MM.1S (cell line): ENCODE measurements around the gene TKTL1.

ENCODE experiments used
- DNase-seq: peaks from one replicate; pipeline ENCODE4 v3.0.0-alpha.2; 2015
- H2AFZ ChIP-seq: fragments of 300-600 bp; sonication (generic); 2 replicates; pipeline ENCODE4 v1.6.0; 2016; ENCODE audit warnings: antibody characterized with exemption, low read length
- H3F3A ChIP-seq: fragments of 300-600 bp; sonication (generic); 2 replicates; pipeline ENCODE4 v1.6.1; 2016; ENCODE audit warnings: mild to moderate bottlenecking, antibody characterized with exemption, low read length, moderate library complexity, mixed read lengths; ENCODE audit not compliant: insufficient read depth
- H3K27ac ChIP-seq: fragments of 300-600 bp; sonication (generic); 2 replicates; pipeline ENCODE4 v1.5.1; 2016; ENCODE audit warnings: mild to moderate bottlenecking, low read length
- H3K27me3 ChIP-seq: fragments of 300-600 bp; sonication (generic); replicated peaks from 2 replicates; pipeline ENCODE4 v1.6.0; 2016; ENCODE audit warnings: low read length; ENCODE audit not compliant: insufficient read depth
- H3K36me3 ChIP-seq: fragments of 300-600 bp; sonication (generic); replicated peaks from 2 replicates; pipeline ENCODE4 v1.6.1; 2016; ENCODE audit warnings: mild to moderate bottlenecking, low read length, mixed read lengths; ENCODE audit not compliant: insufficient read depth
- H3K4me1 ChIP-seq: fragments of 300-600 bp; sonication (generic); 2 replicates; pipeline ENCODE4 v1.6.1; 2016; ENCODE audit warnings: low read length, mixed read lengths
- H3K4me2 ChIP-seq: fragments of 300-600 bp; sonication (generic); 2 replicates; pipeline ENCODE4 v1.6.0; 2016; ENCODE audit warnings: low read depth, low read length
- H3K4me3 ChIP-seq: fragments of 300-600 bp; sonication (generic); 2 replicates; pipeline ENCODE4 v1.5.1; 2016; ENCODE audit warnings: low read length, mixed read lengths
- H3K79me2 ChIP-seq: fragments of 300-600 bp; sonication (generic); 2 replicates; pipeline ENCODE4 v1.6.1; 2016; ENCODE audit warnings: mixed run types, low read length, mixed read lengths
- H3K9ac ChIP-seq: fragments of 300-600 bp; sonication (generic); 2 replicates; pipeline ENCODE4 v1.6.1; 2016; ENCODE audit warnings: low read length, mixed read lengths
- H3K9me2 ChIP-seq: fragments of 300-600 bp; sonication (generic); replicated peaks from 2 replicates; pipeline ENCODE4 v1.6.1; 2016; ENCODE audit warnings: mild to moderate bottlenecking, low read length, mixed read lengths; ENCODE audit not compliant: insufficient read depth
- H3K9me3 ChIP-seq: fragments of 300-600 bp; sonication (generic); replicated peaks from 2 replicates; pipeline ENCODE4 v1.6.1; 2016; ENCODE audit warnings: mild to moderate bottlenecking, low read length, mixed read lengths; ENCODE audit not compliant: insufficient read depth
- H4K20me1 ChIP-seq: fragments of 300-600 bp; sonication (generic); 2 replicates; pipeline ENCODE4 v1.6.1; 2016; ENCODE audit warnings: mild to moderate bottlenecking, low read length, moderate library complexity, mixed read lengths; ENCODE audit not compliant: insufficient read depth
- EZH2 ChIP-seq: fragments of 300-600 bp; sonication (generic); optimal IDR thresholded peaks from 2 replicates; pipeline ENCODE3; 2017; ENCODE audit warnings: low read depth, mild to moderate bottlenecking, antibody characterized with exemption, low read length, mixed read lengths
- EZH2phosphoT487 ChIP-seq: fragments of 300-600 bp; sonication (generic); IDR thresholded peaks from 2 replicates; pipeline ENCODE4 v1.6.1; 2018; ENCODE audit warnings: antibody characterized with exemption, low read length
- TF ChIP-seq, protein P1 (sequence below): fragments of 300-600 bp; sonication (generic); IDR thresholded peaks from 2 replicates; pipeline ENCODE4 v1.5.1; 2016; ENCODE audit warnings: antibody characterized with exemption, low read length, mixed read lengths

Gene TKTL1

DNA sequence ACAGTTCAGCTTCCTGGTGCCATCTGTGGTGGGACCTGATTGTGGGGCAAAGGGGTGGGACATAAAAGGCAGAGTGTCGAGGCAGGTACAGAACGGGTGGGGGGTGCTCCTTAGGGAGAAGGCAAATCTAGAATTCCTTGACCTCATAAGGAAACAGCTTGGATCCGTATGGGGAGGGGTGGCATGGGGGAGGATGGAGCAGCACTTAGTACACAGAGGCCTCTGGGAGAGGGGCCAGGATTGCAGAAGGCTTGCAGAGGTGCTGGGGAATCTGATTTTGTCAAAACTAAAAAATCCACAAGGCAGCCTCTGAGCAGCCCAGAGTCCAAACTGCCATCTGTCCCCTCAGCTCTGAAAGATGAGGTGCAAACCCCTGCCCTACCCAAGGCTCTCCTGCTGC lies 81.2 kb downstream of the TKTL1 start:
- Histone ChIP-seq H3K9ac (no peak overlapping the region), H4K20me1 (no peaks in the 10 kb centered on the region), H3F3A (peaks cover 4% of the 10 kb centered on the region; the same call in 1 of the 2 replicates), H3K4me1 (peaks cover 8% of the 10 kb centered on the region; the same call in 1 of the 2 replicates), H3K9me3 (no peaks in the 10 kb centered on the region), H3K27ac (no peak overlapping the region), H3K36me3 (no peaks in the 10 kb centered on the region), H3K79me2 (peaks cover 19% of the 10 kb centered on the region), H2AFZ (no peak overlapping the region), H3K4me2 (no peak overlapping the region), H3K4me3 (no peak overlapping the region), H3K9me2 (no peaks in the 10 kb centered on the region), H3K27me3 (no peaks in the 10 kb centered on the region)
- no peak for DNase-seq
- no peak for TF ChIP-seq EZH2phosphoT487
- TF ChIP-seq, protein P1, sequence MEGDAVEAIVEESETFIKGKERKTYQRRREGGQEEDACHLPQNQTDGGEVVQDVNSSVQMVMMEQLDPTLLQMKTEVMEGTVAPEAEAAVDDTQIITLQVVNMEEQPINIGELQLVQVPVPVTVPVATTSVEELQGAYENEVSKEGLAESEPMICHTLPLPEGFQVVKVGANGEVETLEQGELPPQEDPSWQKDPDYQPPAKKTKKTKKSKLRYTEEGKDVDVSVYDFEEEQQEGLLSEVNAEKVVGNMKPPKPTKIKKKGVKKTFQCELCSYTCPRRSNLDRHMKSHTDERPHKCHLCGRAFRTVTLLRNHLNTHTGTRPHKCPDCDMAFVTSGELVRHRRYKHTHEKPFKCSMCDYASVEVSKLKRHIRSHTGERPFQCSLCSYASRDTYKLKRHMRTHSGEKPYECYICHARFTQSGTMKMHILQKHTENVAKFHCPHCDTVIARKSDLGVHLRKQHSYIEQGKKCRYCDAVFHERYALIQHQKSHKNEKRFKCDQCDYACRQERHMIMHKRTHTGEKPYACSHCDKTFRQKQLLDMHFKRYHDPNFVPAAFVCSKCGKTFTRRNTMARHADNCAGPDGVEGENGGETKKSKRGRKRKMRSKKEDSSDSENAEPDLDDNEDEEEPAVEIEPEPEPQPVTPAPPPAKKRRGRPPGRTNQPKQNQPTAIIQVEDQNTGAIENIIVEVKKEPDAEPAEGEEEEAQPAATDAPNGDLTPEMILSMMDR: no peak
- TF ChIP-seq EZH2: no peak

DNA sequence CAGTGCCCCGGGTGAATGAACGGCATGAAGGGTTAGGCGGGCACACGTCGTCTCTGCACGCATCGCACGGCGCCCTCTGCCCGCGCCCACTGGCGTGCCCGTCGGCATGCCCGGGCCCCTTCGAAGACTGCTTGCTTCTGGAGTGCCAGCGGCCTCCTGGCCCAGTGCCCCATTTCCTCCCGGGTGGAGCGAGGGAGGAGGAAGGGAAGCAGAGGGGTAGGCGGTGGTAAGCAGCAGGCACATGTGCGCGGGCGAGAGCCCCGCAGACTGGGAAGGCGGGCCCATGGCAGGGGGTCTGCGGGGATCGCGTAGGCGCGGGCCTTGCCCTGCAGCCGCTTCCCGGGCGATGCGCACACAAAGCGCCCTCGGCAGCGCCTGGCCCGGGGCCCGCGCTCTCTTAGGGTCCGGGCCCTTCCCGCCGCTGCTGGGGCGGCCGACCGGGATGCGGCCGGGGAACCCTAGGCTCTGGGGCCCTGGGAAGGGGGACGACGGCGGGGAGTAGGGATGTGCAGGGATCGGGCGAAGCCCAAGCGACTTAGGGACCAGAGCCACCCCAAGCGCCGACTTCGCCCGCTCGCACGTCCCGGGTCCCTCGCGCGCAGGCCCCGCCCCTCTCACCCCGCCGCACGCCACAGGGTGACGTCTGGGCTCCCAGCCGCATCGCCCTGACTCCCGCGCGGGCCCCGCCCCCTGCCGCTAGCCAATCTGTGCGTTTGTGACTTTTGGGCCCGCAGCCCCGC lies 82.6 kb downstream of the TKTL1 start:
- H3K9ac ChIP-seq: peak overlapping the region; percentile 89
- H3K27ac ChIP-seq: peak overlapping the region; percentile 92
- H4K20me1 ChIP-seq: no peaks in the 10 kb centered on the region
- peak overlapping the region; percentile 82 for H3K4me2 ChIP-seq
- peaks cover 6% of the 10 kb centered on the region; the same call in 1 of the 2 replicates for H3K4me1 ChIP-seq
- no peaks in the 10 kb centered on the region for H3K36me3 ChIP-seq
- no peaks in the 10 kb centered on the region for H3K27me3 ChIP-seq
- peaks cover 19% of the 10 kb centered on the region for H3K79me2 ChIP-seq
- no peak for TF ChIP-seq EZH2
- no peaks in the 10 kb centered on the region for H3K9me2 ChIP-seq
- no peaks in the 10 kb centered on the region for H3K9me3 ChIP-seq
- peaks cover 4% of the 10 kb centered on the region; the same call in 1 of the 2 replicates for H3F3A ChIP-seq
- H3K4me3 ChIP-seq: peak overlapping the region; percentile 60
- DNase-seq: no peak
- no peak overlapping the region; the same call in 1 of the 2 replicates for H2AFZ ChIP-seq

DNA sequence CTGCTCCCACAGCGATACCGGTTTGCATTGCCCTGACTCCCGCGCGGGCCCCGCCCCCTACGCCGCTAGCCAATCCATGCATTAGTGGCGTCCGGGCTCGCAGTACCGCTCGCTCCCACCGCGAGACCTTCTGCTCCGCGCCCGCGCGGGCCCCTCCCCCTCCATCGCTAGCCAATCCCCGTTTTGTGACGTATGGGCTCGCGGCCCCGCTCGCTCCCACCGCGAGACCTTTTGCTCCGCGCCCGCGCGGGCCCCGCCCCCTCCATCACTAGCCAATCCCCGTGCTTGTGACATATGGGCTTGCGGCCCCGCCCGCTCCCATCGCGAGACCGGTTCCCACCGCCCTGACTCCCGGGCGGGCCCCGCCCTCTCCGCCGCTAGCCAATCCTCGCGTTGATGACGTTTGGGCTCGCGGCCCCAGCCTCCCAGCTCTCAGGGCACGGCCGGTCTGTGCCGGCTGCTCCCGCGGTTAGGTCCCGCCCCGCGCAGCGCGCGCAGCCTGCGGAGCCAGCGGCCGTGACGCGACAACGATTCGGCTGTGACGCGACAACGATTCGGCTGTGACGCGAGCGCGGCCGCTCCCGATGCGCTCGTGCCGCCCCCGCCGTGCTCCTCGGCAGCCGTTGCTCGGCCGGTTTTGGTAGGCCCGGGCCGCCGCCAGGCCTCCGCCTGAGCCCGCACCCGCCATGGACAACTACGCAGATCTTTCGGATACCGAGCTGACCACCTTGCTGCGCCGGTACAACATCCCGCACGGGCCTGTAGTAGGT lies 83.4 kb downstream of the TKTL1 start, which contains the start of gene EMD:
Gene EMD (plus strand): TSS at position 497 of the 770 bp plus-strand sequence. CDS start 190 bp downstream, at position 687.
- no peaks in the 10 kb centered on the region for H3K9me3 ChIP-seq
- H3K4me3 ChIP-seq: peak within 1 kb of the TSS; percentile 80
- DNase-seq: peak; percentile 97
- H3K4me1 ChIP-seq: peaks cover 2% of the 10 kb centered on the region; the same call in 1 of the 2 replicates
- H4K20me1 ChIP-seq: no peaks in the 10 kb centered on the region
- H3K27ac ChIP-seq: peak within 1 kb of the TSS; percentile 92
- peaks cover 19% of the 10 kb centered on the region for H3K79me2 ChIP-seq
- no peaks in the 10 kb centered on the region for H3K27me3 ChIP-seq
- TF ChIP-seq EZH2 (no peak), EZH2phosphoT487 (no peak)
- TF ChIP-seq, protein P1: no peak
- no peaks in the 10 kb centered on the region for H3K9me2 ChIP-seq
- no peaks in the 10 kb centered on the region for H3K36me3 ChIP-seq
- peak within 1 kb of the TSS; percentile 82 for H3K4me2 ChIP-seq
- peak within 1 kb of the TSS; percentile 99 for H3K9ac ChIP-seq
- H3F3A ChIP-seq: peaks cover 4% of the 10 kb centered on the region; the same call in 1 of the 2 replicates
- no peak within 1 kb of the TSS; the same call in 1 of the 2 replicates for H2AFZ ChIP-seq
